Measurements from ENCODE around the gene EPOP. TPM values are rescaled to one million over a fixed set of nuclear protein-coding genes. Genes with fewer than 3 reads are reported as not detected.

EPOP gene
- total and polyA plus RNA-seq, 2 of the 8 experiments (the other 6 are each of a cell fraction or from before 2014, with no cell fraction given), result 1.5 to 3.3 TPM

DNA sequence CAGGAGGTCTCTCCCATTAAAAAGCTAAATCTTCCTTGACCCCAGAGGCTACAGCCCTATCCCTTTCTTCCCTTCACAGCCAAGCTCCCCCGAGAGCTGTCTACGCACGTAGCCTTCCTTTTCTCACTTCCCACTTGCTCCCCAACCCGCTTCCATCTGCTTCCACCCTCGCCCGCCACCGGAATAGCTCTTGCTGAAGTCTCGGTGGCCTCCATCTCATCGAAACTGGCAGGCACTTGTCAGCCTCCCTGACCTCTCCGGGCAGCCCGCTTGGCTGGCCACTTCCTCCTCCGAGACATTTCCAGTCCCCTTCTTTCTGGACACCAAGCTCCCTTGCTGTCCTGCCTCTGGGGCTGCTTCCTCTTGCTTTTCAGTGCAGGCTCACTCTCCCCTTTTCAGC lies 10.7 kb upstream of the EPOP start:
- no peak overlapping the region for H2BK20ac ChIP-seq (ENCODE audit: low read length)
- TF ChIP-seq CHD1 (IDR thresholded peaks at IDR 0.05; ENCODE audit: low read depth, low read length), result no peak
- TF ChIP-seq, protein P1, sequence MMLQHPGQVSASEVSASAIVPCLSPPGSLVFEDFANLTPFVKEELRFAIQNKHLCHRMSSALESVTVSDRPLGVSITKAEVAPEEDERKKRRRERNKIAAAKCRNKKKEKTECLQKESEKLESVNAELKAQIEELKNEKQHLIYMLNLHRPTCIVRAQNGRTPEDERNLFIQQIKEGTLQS (IDR thresholded peaks at IDR 0.05; ENCODE audit: insufficient read depth, low read depth, low read length), result no peak
- no peak for TF ChIP-seq JUN (IDR thresholded peaks at IDR 0.05; ENCODE audit: low read depth, low read length)
- no peak for TF ChIP-seq RXRA (IDR thresholded peaks at IDR 0.05; ENCODE audit: insufficient read depth, low read depth, low read length)
- no peak for TF ChIP-seq TAF1 (IDR thresholded peaks at IDR 0.05; ENCODE audit: low read depth, low read length)
- no peak for TF ChIP-seq CBX5 (IDR thresholded peaks at IDR 0.05; ENCODE audit: low read depth, low read length)
- no peak for TF ChIP-seq NRF1 (IDR thresholded peaks at IDR 0.05; ENCODE audit: low read depth, low read length)
- no peak for TF ChIP-seq POU5F1 (IDR thresholded peaks at IDR 0.05; ENCODE audit: low read depth, low read length)
- no peak for TF ChIP-seq BRCA1 (IDR thresholded peaks at IDR 0.05; ENCODE audit: low read depth, low read length)
- TF ChIP-seq, protein P2, sequence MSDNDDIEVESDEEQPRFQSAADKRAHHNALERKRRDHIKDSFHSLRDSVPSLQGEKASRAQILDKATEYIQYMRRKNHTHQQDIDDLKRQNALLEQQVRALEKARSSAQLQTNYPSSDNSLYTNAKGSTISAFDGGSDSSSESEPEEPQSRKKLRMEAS (IDR thresholded peaks at IDR 0.05), result no peak
- TF ChIP-seq NANOG (IDR thresholded peaks at IDR 0.05; ENCODE audit: insufficient read depth, low read depth, low read length, poor library complexity, severe bottlenecking), result no peak
- TF ChIP-seq KDM5A (IDR thresholded peaks at IDR 0.05; ENCODE audit: low read length), result no peak

More for the DNA sequence above, 10.7 kb upstream of the EPOP start:
- Histone ChIP-seq H3K23me2 (ENCODE audit: low read depth, low read length) (no peaks in the 10 kb centered on the region), H3K14ac (ENCODE audit: insufficient read length) (no peak overlapping the region), H2AK5ac (ENCODE audit: low read depth, low read length) (no peak overlapping the region; the same call in 1 of the 2 replicates), H4K20me1 (replicated peaks in 1 of 2; ENCODE audit: control insufficient read depth in 1 of 2, insufficient read depth in 2 of 2, low read length in 2 of 2) (no peaks in the 10 kb centered on the region), H3K4me1 (replicated peaks in 1 of 4; ENCODE audit: control insufficient read depth in 3 of 4, insufficient read depth in 4 of 4, low read length in 3 of 4) (no peaks in the 10 kb centered on the region), H4K8ac (ENCODE audit: extremely low read depth, insufficient read depth, low read length) (peak overlapping the region; percentile 69; the same call in 1 of the 2 replicates), H2BK5ac (ENCODE audit: low read depth, low read length) (no peak overlapping the region), H3K4ac (replicated peaks; ENCODE audit: insufficient read length, low read depth, low read length) (no peak overlapping the region), H3K4me3 (ENCODE audit: extremely low read depth in 1 of 4, insufficient read depth in 2 of 4, low read depth in 3 of 4, low read length in 4 of 4) (no peak overlapping the region), H3K79me2 (ENCODE audit: control insufficient read depth in 1 of 2, insufficient read depth in 2 of 2, low read length in 2 of 2) (no peaks in the 10 kb centered on the region), H3K36me3 (ENCODE audit: control insufficient read depth in 2 of 4, insufficient read depth in 4 of 4, low read length in 3 of 4) (no peaks in the 10 kb centered on the region), H2BK15ac (ENCODE audit: low read length) (no peak overlapping the region), H2AFZ (ENCODE audit: low read length) (no peak overlapping the region), H3K27ac (ENCODE audit: low read depth, low read length) (no peak overlapping the region), H2BK12ac (ENCODE audit: low read depth, low read length) (no peak overlapping the region), H3K18ac (ENCODE audit: extremely low read depth, low read length) (no peak overlapping the region), H3K79me1 (ENCODE audit: low read depth, low read length) (no peaks in the 10 kb centered on the region), H3K27me3 (replicated peaks in 1 of 4; ENCODE audit: control insufficient read depth in 3 of 4, extremely low read depth in 1 of 4, insufficient read depth in 3 of 4, low read length in 3 of 4) (peaks cover 0 to 8% (median under 1%) of the 10 kb centered on the region in 4 experiments; a peak in 2 of 7 replicates), H3K9ac (replicated peaks in 1 of 4; ENCODE audit: extremely low read depth in 1 of 4, low read depth in 3 of 4, low read length in 3 of 4) (no peak overlapping the region), H2BK120ac (replicated peaks; ENCODE audit: low read depth, low read length) (no peak overlapping the region), H3K9me3 (ENCODE audit: insufficient read depth in 2 of 2, low read depth in 1 of 2, low read length in 1 of 2) (no peaks in the 10 kb centered on the region), H3K56ac (replicated peaks; ENCODE audit: insufficient read length, low read depth, low read length) (no peak overlapping the region), H3K23ac (ENCODE audit: insufficient read length) (no peak overlapping the region), H4K91ac (replicated peaks; ENCODE audit: insufficient read length, low read length) (no peak overlapping the region), H3K4me2 (ENCODE audit: insufficient read depth in 1 of 2, low read depth in 2 of 2, low read length in 2 of 2) (no peak overlapping the region), H4K5ac (ENCODE audit: insufficient read length, low read depth, low read length) (no peak overlapping the region)
- FAIRE-seq, result no peak
- ChIA-PET POLR2A (ENCODE audit: partially characterized antibody) (interaction anchor here (1.2 kb wide), 3 partner anchors 50 to 168 kb away, joined by 3 to 5 read pairs (median 3); partner anchors contain the start of gene RPL23), CTCF (ENCODE audit: partially characterized antibody) (interaction anchor here (0.6 to 14.5 kb wide), 6 partner anchors 8 to 101 kb away, joined by 3 to 141 read pairs (median 4); no protein-coding TSS in a partner anchor)
- 81% methylated on average over 12 of the region's 12 CpGs; no CpG with 5 or more reads in 1 of the 2 experiments for WGBS, 2 experiments (ENCODE audit: extremely low coverage in 1 of 2, insufficient coverage in 1 of 2, insufficient read length in 1 of 2, insufficient replicate concordance in 2 of 2, low coverage in 1 of 2, low lambda C conversion rate in 2 of 2, missing lambda C conversion rate in 1 of 2)
- DNase-seq (ENCODE audit: low read depth in 1 of 2, low spot score in 2 of 2), result no peak
